ENCODE results near the gene TBX1.

- TF ChIP-seq, protein P1, sequence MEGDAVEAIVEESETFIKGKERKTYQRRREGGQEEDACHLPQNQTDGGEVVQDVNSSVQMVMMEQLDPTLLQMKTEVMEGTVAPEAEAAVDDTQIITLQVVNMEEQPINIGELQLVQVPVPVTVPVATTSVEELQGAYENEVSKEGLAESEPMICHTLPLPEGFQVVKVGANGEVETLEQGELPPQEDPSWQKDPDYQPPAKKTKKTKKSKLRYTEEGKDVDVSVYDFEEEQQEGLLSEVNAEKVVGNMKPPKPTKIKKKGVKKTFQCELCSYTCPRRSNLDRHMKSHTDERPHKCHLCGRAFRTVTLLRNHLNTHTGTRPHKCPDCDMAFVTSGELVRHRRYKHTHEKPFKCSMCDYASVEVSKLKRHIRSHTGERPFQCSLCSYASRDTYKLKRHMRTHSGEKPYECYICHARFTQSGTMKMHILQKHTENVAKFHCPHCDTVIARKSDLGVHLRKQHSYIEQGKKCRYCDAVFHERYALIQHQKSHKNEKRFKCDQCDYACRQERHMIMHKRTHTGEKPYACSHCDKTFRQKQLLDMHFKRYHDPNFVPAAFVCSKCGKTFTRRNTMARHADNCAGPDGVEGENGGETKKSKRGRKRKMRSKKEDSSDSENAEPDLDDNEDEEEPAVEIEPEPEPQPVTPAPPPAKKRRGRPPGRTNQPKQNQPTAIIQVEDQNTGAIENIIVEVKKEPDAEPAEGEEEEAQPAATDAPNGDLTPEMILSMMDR (IDR thresholded peaks at IDR 0.05; ENCODE audit: poor library complexity, severe bottlenecking) = no peak
- TF ChIP-seq SMC3 (conservative IDR thresholded peaks at IDR 0.05; ENCODE audit: poor library complexity) = no peak
These were observed 45.2 kb upstream of the TBX1 start for GRCh38 chr22:19715188-19715930.

Measured in neural cell (in vitro differentiated cells).